ENCODE measurements around the gene SLC26A9.
"Not testable (repeated sequence)": the region's sequence is repeated elsewhere in the genome, so short reads cannot be mapped to it uniquely, and the experiment has no call there.

The SLC26A9 gene

DNA sequence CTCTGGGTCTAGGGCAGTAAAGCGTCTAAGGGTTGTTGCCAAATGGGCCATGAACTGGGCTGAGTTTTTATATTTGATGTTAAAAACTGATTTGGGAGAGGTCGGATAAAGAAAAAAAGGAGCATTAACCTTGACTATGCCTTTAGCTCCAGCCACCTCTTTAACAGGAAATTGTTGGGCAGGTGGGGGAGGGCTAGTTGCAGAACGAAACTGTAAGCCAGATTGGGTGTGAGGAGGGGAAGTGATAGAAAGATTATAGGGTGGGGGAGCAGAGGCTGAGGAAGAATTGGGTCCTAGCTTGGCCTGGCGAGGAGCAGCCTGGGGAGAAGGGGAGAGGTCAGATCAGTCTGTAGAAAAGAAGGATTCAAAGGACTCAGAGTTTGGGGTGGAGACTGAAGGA is 54.2 kb downstream of the SLC26A9 start:
- not testable (repeated sequence) for DNase-seq

GRCh38 chr1:205883792-205884191 is 59.5 kb downstream of the SLC26A9 start:
- DNase-seq = no peak

- DNase-seq = no peak
These were observed 62.3 kb downstream of the SLC26A9 start for GRCh38 chr1:205880923-205881322.

DNA sequence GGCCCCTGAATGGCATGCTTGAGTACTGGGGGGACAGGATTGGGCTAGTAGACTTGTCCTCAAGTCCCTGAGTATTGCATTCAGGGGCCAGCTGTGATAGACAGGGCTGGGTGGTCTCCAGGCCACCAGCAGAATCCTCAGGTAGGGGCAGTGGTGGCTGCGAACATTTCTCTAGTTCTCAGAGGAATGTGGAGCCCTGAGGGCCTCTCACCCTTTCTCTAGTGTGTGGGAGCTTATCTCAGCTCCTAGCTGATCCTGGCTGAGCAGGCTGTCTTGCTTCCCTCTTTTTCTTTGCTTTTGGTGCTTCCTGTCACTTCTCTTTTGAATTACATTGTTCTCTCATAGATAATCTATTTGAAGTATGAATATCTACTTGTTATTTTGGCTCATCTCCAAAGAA is 63.3 kb downstream of the SLC26A9 start:
- DNase-seq = no peak

GRCh38 chr1:205878026-205878425 is 65.2 kb downstream of the SLC26A9 start:
- DNase-seq = no peak

DNA sequence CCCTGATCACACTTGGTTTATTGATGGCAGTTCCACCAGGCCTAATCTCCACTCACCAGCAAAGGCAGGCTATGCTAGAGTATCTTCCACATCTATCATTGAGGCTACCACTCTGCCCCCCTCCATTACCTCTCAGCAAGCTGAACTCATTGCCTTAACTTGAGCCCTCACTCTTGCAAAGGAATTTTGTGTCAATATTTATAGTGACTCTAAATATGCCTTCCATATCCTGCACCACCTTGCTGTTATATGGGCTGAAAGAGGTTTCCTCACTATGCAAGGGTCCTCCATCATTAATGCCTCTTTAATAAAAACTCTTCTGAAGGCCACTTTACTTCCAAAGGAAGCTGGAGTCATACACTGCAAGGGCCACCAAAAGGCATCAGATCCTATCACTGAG is 70.1 kb downstream of the SLC26A9 start:
- not testable (repeated sequence) for DNase-seq

GRCh38 chr1:205870236-205870635 is 73.0 kb downstream of the SLC26A9 start:
- no peak for DNase-seq

Data from stimulated activated CD4-positive, alpha-beta T cell treated with anti-CD3 and anti-CD28 coated beads, Interleukin-2, amount 100 ng/mL, for 48 hours (primary cell).